B cell (primary cell): Measurements from ENCODE around the gene GPHN. TPM values are rescaled to one million over a fixed set of nuclear protein-coding genes. Genes with fewer than 3 reads are reported as not detected.
"Not testable (repeated sequence)": the region's sequence is repeated elsewhere in the genome, so short reads cannot be mapped to it uniquely, and the experiment has no call there.

ENCODE experiments used
- ATAC-seq: fragments of 200-7000 bp; cut with Tn5 transposase; one replicate; pipeline ENCODE4 v1.10.0; 2021; ENCODE audit warnings: low read depth, mild to moderate bottlenecking, moderate number of reproducible peaks, moderate library complexity
- CTCF ChIA-PET: fragments of 350-600 bp; sonication (Branson Sonifier 250); formaldehyde crosslinking; loops from one replicate; lab custom pipeline; 2021; ENCODE audit warnings: antibody characterized with exemption, inconsistent platforms; lab: Charles Lee
- POLR2A ChIA-PET: fragments of 350-600 bp; sonication (Branson Sonifier 250); formaldehyde crosslinking; loops from one replicate; lab custom pipeline; 2021; ENCODE audit warnings: antibody characterized with exemption; lab: Charles Lee
- DNase-seq: peaks from one replicate; pipeline ENCODE4 v3.0.0; 2013
- H2AFZ ChIP-seq: 2 replicates; pipeline ENCODE4 v1.6.1; 2012; ENCODE audit warnings: mild to moderate bottlenecking, low read depth, low read length; ENCODE audit not compliant: insufficient read depth, poor library complexity, severe bottlenecking
- H3K27ac ChIP-seq, 2 donors: 1 replicate in 1 of 2; 2 replicates in 1 of 2; pipeline ENCODE4 v1.5.1; 2012 to 2013; ENCODE audit warnings: low read length in 2 of 2, mild to moderate bottlenecking in 2 of 2, moderate library complexity in 1 of 2
- H3K27me3 ChIP-seq, 4 experiments: fragments of 200-600 bp in 1 of 4; sonication (generic) in 1 of 4; replicated peaks in 1 of 4; 1 replicate in 2 of 4; 2 replicates in 2 of 4; pipeline versions ENCODE4 v1.6.1 to v1.7.0; 2013 to 2016; ENCODE audit warnings: low read length in 3 of 4, mild to moderate bottlenecking in 2 of 4, mixed read lengths in 1 of 4, moderate library complexity in 1 of 4; ENCODE audit not compliant: insufficient read depth in 4 of 4, control insufficient read depth in 3 of 4; ENCODE audit errors: control extremely low read depth in 1 of 4
- H3K36me3 ChIP-seq, 2 experiments: replicated peaks in 1 of 2; 1 replicate in 1 of 2; 2 replicates in 1 of 2; pipeline versions ENCODE4 v1.6.1 to v1.7.1; 2013; ENCODE audit warnings: low read length in 1 of 2; ENCODE audit not compliant: insufficient read depth in 2 of 2, control insufficient read depth in 1 of 2; ENCODE audit errors: control extremely low read depth in 1 of 2, extremely low read depth in 1 of 2
- H3K4me1 ChIP-seq, 2 donors: fragments of 200-600 bp in 1 of 2; sonication (generic) in 1 of 2; 1 replicate in 1 of 2; 2 replicates in 1 of 2; pipeline versions ENCODE4 v1.5.1 to v1.6.1; 2013 to 2017; ENCODE audit warnings: low read length in 2 of 2; ENCODE audit not compliant: control insufficient read depth in 2 of 2, insufficient read depth in 2 of 2
- H3K4me2 ChIP-seq: replicated peaks from 2 replicates; pipeline ENCODE3; 2012; ENCODE audit warnings: mild to moderate bottlenecking, low read depth, low read length; ENCODE audit not compliant: poor library complexity, severe bottlenecking
- H3K4me3 ChIP-seq, 5 experiments: fragments of 200-600 bp in 1 of 5; sonication (generic) in 1 of 5; 1 replicate in 3 of 5; 2 replicates in 2 of 5; pipeline versions ENCODE4 v1.5.1 to v1.7.0; 2011 to 2016; ENCODE audit warnings: low read length in 4 of 5, mild to moderate bottlenecking in 4 of 5, low read depth in 2 of 5, control low read depth in 1 of 5, moderate library complexity in 1 of 5; ENCODE audit not compliant: insufficient read depth in 1 of 5; ENCODE audit errors: control extremely low read depth in 1 of 5, extremely low read depth in 1 of 5
- H3K79me2 ChIP-seq: fragments of 200-600 bp; sonication (generic); one replicate; pipeline ENCODE4 v1.6.0; 2016; ENCODE audit warnings: low read length; ENCODE audit not compliant: control insufficient read depth, insufficient read depth
- H3K9ac ChIP-seq: fragments of 200-600 bp; sonication (generic); 2 replicates; pipeline ENCODE4 v1.6.1; 2017; ENCODE audit warnings: mild to moderate bottlenecking, low read length, moderate library complexity
- H3K9me3 ChIP-seq, 3 donors: one replicate each; pipeline versions ENCODE4 v1.6.1 to v1.7.1; 2013; ENCODE audit warnings: low read length in 2 of 3; ENCODE audit not compliant: control insufficient read depth in 2 of 3, insufficient read depth in 1 of 3; ENCODE audit errors: control extremely low read depth in 1 of 3
- H4K20me1 ChIP-seq: 2 replicates; pipeline ENCODE4 v1.6.0; 2012; ENCODE audit warnings: mild to moderate bottlenecking, low read length; ENCODE audit not compliant: insufficient read depth, control insufficient read depth, poor library complexity, severe bottlenecking
- H3K27ac Mint-ChIP-seq: one replicate; pipeline ENCODE4 v1.8.0; 2021; ENCODE audit warnings: mixed read lengths
- H3K27me3 Mint-ChIP-seq: one replicate; pipeline ENCODE4 v1.8.0; 2021; ENCODE audit warnings: mixed read lengths
- H3K4me1 Mint-ChIP-seq: one replicate; pipeline ENCODE4 v1.8.0; 2021; ENCODE audit warnings: mixed read lengths
- H3K4me3 Mint-ChIP-seq: one replicate; pipeline ENCODE4 v1.8.0; 2021; ENCODE audit warnings: mixed read lengths
- H3K9me3 Mint-ChIP-seq: one replicate; pipeline ENCODE4 v1.8.0; 2022; ENCODE audit warnings: mixed read lengths; ENCODE audit not compliant: insufficient read depth
- CTCF ChIP-seq: fragments of 200-600 bp; IDR thresholded peaks from one replicate; pipeline ENCODE4 v1.8.0; 2022; ENCODE audit warnings: antibody characterized with exemption, mild to moderate bottlenecking
- EZH2 ChIP-seq: IDR thresholded peaks from 2 replicates; pipeline ENCODE4 v1.6.1; 2012; ENCODE audit warnings: borderline replicate concordance, low read depth, mild to moderate bottlenecking, moderate library complexity, low read length; ENCODE audit not compliant: insufficient read depth, poor library complexity, severe bottlenecking
- WGBS: methylation state at CpG from one replicate; pipeline ENCODE4 v1.1.5; 2013; ENCODE audit warnings: missing lambda C conversion rate; ENCODE audit not compliant: insufficient coverage; 5-methylcytosine and 5-hydroxymethylcytosine counted together
- intact Hi-C: fragments of 100-400 bp; cut with micrococcal nuclease; formaldehyde crosslinking; loops from one replicate; pipeline ENCODE4 v1.10.0; 2022
- polyA plus RNA-seq: library from polyadenylated mRNA; depleted of rRNA; stranded (reverse); fragments of >200 nt; gene quantifications from 2 replicates; pipeline ENCODE4 v1.2.3, GENCODE V29; 2012
- total RNA-seq, 2 donors: library from RNA; stranded (reverse); fragments of 120-200 nt in 1 of 2; gene quantifications; 1 replicate in 1 of 2; 2 replicates in 1 of 2; pipeline versions ENCODE4 v1.2.3 to v1.2.4, GENCODE V29; 2013 to 2022

GPHN gene
- total and polyA plus RNA-seq, 2 donors (not counting 1 experiment from before 2014, with no cell fraction given): 3.4 to 18.0 TPM

DNA sequence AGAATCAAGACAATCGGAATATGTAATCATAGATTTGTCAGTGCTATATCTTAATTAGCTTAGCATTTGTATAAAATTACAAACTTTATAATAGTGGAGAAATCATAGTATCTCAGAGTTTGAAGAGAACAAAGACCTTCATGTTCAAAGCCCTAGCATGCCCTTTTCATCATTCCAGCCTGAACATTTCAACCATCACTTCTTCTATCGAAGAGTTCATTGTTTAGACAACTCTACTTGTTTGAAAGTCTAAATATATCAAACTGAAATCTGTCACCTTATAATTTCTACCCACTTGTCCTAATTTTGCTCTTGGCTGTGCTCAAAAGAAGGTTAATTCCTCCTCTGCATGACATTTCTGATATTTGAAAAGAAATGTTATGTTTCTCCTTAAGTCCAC lies 325.9 kb downstream of the GPHN start:
- H3K9ac ChIP-seq: no peak overlapping the region
- no peak for DNase-seq
- H2AFZ ChIP-seq: no peak overlapping the region
- peaks cover 0 to 1% (median 0%) of the 10 kb centered on the region in 3 donors for H3K9me3 ChIP-seq
- ChIA-PET CTCF (no interaction called here), POLR2A (no interaction called here)
- H3K4me3 Mint-ChIP-seq: no peak overlapping the region
- no peaks in the 10 kb centered on the region for H3K27me3 Mint-ChIP-seq
- intact Hi-C loops: no loop called here
- H3K27ac Mint-ChIP-seq: no peak overlapping the region
- no peak overlapping the region for H3K4me3 ChIP-seq
- no peaks in the 10 kb centered on the region for H3K79me2 ChIP-seq
- ATAC-seq: no peak
- no peaks in the 10 kb centered on the region for H3K4me1 Mint-ChIP-seq
- H3K4me2 ChIP-seq: no peak overlapping the region
- TF ChIP-seq EZH2 (no peak), CTCF (no peak)
- no peaks in the 10 kb centered on the region for H4K20me1 ChIP-seq
- H3K9me3 Mint-ChIP-seq: no peaks in the 10 kb centered on the region
- H3K27me3 ChIP-seq: no peaks in the 10 kb centered on the region
- no peaks in the 10 kb centered on the region for H3K36me3 ChIP-seq
- no peaks in the 10 kb centered on the region for H3K4me1 ChIP-seq
- H3K27ac ChIP-seq: no peak overlapping the region
- WGBS: no CpG with 5 or more reads among the region's 2 CpGs

GRCh38 chr14:66837436-66837835 lies 329.5 kb downstream of the GPHN start:
- WGBS: no CpG with 5 or more reads among the region's 2 CpGs
- not testable (repeated sequence) for ATAC-seq, H3K4me3 ChIP-seq

More at GRCh38 chr14:66837436-66837835, 329.5 kb downstream of the GPHN start:
- H3K4me3 Mint-ChIP-seq, H3K27ac Mint-ChIP-seq, CTCF ChIA-PET, POLR2A ChIA-PET, H3K4me1 ChIP-seq, H3K4me1 Mint-ChIP-seq, H3K27me3 ChIP-seq, H3K4me2 ChIP-seq, H3K27me3 Mint-ChIP-seq, H2AFZ ChIP-seq, H3K36me3 ChIP-seq, H4K20me1 ChIP-seq, H3K27ac ChIP-seq, DNase-seq, H3K9ac ChIP-seq, H3K9me3 Mint-ChIP-seq, intact Hi-C loops, H3K9me3 ChIP-seq, H3K79me2 ChIP-seq: not testable (repeated sequence)
